Rectal smooth muscle tissue (tissue), 1 donor: ENCODE data around the gene MSL3.

Experiments used
- H3K27ac ChIP-seq: one replicate; pipeline ENCODE4 v1.7.0; 2013; ENCODE audit warnings: low read depth, low read length, inconsistent platforms
- H3K27me3 ChIP-seq: one replicate; pipeline ENCODE4 v1.7.0; 2013; ENCODE audit warnings: low read length; ENCODE audit not compliant: control insufficient read depth, insufficient read depth
- H3K36me3 ChIP-seq: one replicate; pipeline ENCODE4 v1.7.0; 2013; ENCODE audit warnings: low read length; ENCODE audit not compliant: control insufficient read depth, insufficient read depth
- H3K4me1 ChIP-seq: one replicate; pipeline ENCODE4 v1.7.0; 2013; ENCODE audit warnings: low read length; ENCODE audit not compliant: control insufficient read depth, insufficient read depth
- H3K4me3 ChIP-seq: one replicate; pipeline ENCODE4 v1.7.0; 2013; ENCODE audit warnings: low read length
- H3K9ac ChIP-seq: one replicate; pipeline ENCODE4 v1.7.0; 2013; ENCODE audit warnings: low read length

Gene MSL3

DNA sequence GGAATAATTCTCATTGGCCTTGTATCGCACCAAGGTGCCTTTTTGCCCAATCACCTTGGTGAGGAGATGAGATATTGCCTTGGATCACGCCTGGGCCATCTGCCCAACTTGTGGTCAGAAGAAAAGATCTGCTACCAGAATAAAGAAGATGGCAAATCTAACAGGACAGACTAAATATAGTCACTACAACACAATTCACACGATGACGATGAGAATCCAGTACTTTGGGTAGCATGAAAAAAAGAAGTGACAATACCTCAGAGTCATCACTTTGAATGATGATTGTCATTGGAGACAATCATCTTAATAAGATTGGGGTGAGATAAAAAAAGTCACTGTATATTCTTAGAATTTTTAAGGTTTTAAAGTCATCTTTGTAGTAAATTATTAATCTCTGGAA lies 7.3 kb upstream of the MSL3 start:
- Histone ChIP-seq H3K27me3 (no peaks in the 10 kb centered on the region), H3K4me1 (no peaks in the 10 kb centered on the region), H3K4me3 (no peak overlapping the region), H3K27ac (no peak overlapping the region), H3K9ac (no peak overlapping the region), H3K36me3 (no peaks in the 10 kb centered on the region)

DNA sequence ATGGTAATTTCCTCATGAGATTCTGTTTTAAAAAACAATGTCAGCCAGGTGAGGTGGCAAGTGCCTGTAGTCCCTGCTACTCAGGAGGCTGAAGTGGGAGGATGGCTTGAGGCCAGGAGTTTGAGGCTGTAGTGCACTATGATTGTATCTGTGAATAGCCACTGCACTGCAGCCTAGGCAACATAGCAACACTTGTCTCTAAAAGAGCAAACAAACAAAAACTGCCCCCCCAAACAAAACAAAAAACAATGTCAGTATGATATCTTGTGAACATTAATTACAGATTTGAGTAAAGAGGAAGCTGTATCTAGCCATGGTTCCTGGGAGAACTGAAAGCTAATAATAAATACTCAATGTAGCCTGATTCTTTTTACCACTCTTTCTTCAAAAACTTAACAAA lies 6.8 kb upstream of the MSL3 start:
- Histone ChIP-seq H3K27me3 (no peaks in the 10 kb centered on the region), H3K4me1 (no peaks in the 10 kb centered on the region), H3K27ac (no peak overlapping the region), H3K9ac (no peak overlapping the region), H3K4me3 (no peak overlapping the region), H3K36me3 (no peaks in the 10 kb centered on the region)

DNA sequence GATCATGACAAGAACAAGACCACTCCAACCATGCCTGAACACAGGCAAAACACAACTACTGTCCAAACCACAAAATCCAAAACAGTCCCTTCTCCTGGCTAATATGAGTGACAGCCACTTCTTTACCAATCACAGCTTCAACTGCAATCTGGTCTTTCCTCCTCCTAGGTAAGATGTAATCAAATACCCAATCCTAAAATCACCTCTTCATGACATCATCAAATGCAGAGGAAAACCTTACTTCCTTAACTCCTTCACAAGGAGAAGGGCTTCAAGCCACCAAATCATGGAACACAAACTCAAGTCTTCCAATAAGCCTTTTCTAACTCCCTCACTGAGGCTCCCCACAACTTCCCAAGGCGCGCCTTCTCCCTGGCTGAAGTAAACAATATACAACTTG lies 4.4 kb upstream of the MSL3 start:
- Histone ChIP-seq H3K27me3 (no peaks in the 10 kb centered on the region), H3K27ac (no peak overlapping the region), H3K4me3 (no peak overlapping the region), H3K4me1 (no peaks in the 10 kb centered on the region), H3K36me3 (no peaks in the 10 kb centered on the region), H3K9ac (no peak overlapping the region)

DNA sequence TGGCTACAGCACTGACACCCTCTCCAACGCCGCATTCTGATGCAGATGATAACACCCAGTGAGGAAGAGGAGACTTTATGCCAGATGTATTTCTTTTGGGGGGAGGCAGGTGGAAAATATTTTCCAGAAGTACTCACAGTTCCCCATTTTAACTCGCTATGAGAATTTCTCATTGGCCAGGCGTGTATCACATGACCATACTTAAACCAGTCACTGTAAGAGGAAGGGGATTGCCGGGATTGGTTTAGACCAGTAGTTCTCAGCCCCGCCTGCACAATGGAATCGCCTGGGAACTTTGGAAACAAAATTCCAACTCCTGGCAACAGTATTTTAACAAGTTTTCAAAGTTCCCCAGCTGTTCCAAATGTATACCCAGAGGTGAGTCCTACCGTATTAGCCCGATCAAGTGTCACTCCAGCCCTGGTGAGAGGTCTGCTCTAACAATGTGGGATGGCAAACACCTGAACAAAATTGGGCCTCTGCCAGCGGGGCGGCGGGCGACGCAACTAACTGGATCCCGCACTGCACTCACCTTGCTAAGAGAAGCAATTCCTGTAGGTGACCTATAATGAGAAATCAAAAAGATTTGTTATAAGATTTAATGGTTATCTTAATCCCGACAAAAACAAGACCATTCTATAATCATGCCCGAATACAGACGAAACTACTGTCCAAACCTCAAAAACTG lies 2.9 kb upstream of the MSL3 start:
- Histone ChIP-seq H3K36me3 (no peaks in the 10 kb centered on the region), H3K4me3 (no peak overlapping the region), H3K27ac (no peak overlapping the region), H3K9ac (no peak overlapping the region), H3K4me1 (no peaks in the 10 kb centered on the region), H3K27me3 (no peaks in the 10 kb centered on the region)

DNA sequence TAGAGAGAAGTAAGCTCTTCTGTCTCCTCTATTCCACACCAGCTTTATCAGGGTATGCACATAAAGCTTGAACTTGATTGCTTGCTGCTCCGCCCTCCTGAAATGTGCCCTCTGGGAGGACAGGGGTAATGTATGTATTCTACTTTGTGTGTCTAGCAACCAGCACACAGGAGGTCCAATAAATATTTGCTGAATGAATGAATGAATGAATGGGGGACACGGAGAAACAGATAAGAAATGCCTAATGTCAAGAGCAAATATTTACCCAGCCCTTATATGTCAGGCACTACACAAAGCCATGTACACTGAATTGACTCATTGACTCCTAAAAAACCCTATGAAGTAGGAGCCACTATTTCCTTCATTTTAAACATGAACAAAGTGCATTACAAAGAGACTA lies 2.3 kb upstream of the MSL3 start:
- Histone ChIP-seq H3K27me3 (no peaks in the 10 kb centered on the region), H3K4me3 (no peak overlapping the region), H3K27ac (no peak overlapping the region), H3K9ac (no peak overlapping the region), H3K4me1 (no peaks in the 10 kb centered on the region), H3K36me3 (no peaks in the 10 kb centered on the region)

DNA sequence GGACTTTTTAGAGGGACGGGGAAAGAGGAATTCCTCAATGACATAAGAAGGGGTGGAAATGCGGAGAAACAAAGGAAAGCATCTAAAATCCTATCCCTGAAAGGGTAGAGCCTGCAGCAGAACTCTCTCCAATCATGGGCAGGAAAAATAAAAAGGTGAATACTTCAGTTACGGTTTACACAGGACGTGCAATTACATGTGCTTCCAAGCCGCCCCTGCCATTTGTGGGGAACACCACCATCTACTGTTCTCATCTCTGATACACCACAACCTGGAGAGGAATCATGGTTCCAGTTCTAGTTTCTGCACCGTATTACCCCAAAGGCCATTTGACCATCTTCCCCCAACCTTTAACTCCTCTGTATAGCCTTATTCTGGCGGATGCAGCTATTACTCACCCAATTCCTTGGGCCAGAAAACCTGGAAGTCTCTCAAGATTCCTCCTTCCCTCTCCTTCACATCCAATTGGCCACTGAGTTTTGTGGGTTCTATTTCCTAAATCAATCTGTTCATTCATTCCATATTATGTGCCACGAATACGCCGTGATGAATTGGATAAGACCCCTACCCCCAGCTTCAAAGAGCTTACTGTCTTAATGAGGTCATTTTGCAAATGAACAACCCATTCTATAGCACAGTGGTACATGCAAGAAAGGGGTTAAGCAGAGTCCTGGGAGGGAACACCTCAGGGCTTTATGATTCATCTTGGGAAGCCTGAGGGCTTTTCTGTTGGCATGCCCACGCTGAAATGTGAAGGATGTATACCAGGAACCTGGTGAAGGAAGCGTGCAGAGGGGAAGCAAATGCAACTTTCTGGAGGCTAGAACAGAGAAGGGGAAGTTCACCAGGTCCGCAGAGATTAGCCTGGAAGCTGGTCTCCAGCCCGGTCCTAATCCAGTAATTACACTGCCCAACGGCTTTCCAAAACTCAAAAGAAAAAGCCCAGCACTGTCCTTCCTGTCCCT lies 1.4 kb upstream of the MSL3 start:
- H3K27ac ChIP-seq, result peak overlapping the region; percentile 75
- no peak overlapping the region for H3K9ac ChIP-seq
- no peaks in the 10 kb centered on the region for H3K27me3 ChIP-seq
- peak overlapping the region; percentile 66 for H3K4me3 ChIP-seq
- no peaks in the 10 kb centered on the region for H3K36me3 ChIP-seq
- no peaks in the 10 kb centered on the region for H3K4me1 ChIP-seq

DNA sequence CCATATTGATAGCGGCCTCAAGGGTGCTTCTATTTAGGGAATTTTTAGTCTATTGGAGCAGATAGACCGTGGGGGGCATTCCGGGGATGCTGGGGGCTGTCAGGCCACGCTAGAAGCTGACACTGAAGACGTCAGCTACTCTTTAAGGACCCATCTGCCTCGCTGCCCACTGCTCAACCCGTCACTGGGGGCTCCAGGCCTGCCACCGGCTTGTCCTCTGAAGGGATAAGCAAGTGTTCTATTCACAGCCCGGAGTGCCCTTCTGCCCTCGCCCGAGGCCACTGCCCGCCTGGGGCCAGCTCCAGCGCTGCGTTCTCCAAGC lies 679 bp upstream of the MSL3 start:
- Histone ChIP-seq H3K27ac (peak overlapping the region; percentile 75), H3K36me3 (no peaks in the 10 kb centered on the region), H3K4me3 (peak overlapping the region; percentile 66), H3K9ac (peak overlapping the region; percentile 2), H3K4me1 (no peaks in the 10 kb centered on the region), H3K27me3 (no peaks in the 10 kb centered on the region)

DNA sequence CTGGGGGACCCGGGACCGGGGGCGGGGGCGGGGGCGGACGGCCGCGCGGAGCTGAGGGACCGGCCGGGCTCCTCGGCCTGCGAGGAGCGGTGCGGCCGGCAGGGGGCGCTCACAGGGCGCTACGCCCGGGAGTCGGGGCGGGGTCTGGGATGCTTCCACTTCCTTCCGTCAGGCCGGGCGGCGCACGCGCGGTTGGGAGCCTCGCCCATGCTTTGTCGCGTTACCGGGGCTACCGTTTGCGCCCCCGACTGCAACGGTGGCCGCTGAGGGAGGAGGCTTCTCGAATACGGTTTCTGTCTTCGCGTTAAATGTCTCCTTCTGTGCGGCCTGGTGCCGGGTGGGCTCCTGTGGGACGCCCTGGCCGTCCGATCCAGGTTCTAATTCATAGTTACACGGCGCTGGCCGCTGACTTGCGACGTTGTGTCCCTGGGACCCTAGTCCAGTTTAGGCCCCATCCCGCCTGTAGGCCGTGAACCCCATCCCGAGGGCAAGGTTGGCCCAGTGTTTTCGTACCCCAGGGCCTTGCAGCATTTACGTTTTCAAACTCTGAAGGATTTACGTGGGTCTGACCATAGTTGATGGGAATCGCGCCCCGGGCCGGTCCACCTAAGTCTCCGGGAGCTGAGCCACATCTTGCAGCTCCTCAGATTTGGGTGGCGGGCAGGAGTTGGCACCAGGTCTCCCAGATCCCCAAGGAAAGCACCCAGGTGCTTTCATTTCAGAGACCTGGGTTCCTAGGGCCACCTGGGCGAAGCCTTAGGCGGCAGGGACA lies 549 bp downstream of the MSL3 start:
- Histone ChIP-seq H3K4me3 (peak overlapping the region; percentile 90), H3K9ac (peak overlapping the region; percentile 78), H3K4me1 (no peaks in the 10 kb centered on the region), H3K27ac (peak overlapping the region; percentile 83), H3K36me3 (peaks cover 3% of the 10 kb centered on the region), H3K27me3 (no peaks in the 10 kb centered on the region)

DNA sequence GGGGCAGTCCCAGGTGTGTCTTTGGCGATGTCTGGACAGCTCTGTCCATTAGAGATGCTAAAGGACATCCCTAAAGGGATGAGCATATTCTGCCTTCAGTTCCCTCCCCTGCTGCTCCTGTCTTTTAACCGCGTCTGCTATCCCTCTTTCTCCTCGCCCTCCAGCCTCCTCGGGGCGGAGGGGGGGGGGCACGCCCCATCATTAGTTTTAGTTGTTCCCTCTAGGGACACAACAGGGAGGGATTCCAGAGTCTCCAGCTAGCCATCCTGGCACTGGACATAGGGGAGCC lies 1.1 kb downstream of the MSL3 start:
- peak overlapping the region; percentile 90 for H3K4me3 ChIP-seq
- peak overlapping the region; percentile 78 for H3K9ac ChIP-seq
- H3K4me1 ChIP-seq, result no peaks in the 10 kb centered on the region
- peak overlapping the region; percentile 83 for H3K27ac ChIP-seq
- peaks cover 3% of the 10 kb centered on the region for H3K36me3 ChIP-seq
- H3K27me3 ChIP-seq, result no peaks in the 10 kb centered on the region

DNA sequence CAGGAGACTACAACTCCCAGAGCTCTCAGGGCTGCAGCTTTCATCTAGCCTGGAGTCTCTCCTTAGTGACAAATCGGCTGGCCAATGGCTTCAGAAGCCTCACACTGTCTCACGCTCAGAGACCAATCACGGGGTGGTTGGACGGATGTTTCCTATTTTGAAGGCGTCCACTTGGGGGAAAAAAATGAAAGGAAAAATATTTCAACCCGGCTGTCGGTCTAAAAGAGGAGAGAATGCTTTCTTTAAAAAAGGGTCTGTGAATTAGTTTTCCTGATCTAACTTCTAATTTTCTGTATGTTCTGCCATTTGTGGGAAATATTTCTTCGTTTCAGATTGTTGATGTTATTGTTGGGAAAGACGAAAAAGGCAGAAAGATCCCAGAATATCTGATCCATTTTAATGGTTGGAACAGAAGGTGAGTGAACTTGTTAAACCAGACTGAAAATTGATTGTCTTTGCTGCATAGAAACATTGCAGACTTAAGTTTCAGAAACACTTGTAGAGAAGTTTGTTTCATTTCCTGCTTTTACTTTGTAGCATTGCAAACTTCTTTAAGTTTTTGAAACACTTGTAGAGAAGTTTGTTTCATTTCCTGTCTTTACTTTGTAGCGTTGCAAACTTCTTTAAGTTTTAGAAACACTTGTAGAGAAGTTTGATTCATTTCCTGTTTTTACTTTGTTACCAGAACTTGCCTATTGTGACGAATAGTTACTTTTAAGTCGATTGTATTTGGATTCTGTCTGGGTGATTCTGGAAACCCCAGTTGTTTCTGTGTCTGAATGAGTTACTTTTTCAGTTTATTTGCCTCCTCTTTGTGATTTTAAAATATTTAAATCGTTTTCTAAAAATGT lies 1.6 kb downstream of the MSL3 start:
- H3K27ac ChIP-seq, result no peak overlapping the region
- no peak overlapping the region for H3K9ac ChIP-seq
- H3K4me1 ChIP-seq, result no peaks in the 10 kb centered on the region
- H3K27me3 ChIP-seq, result no peaks in the 10 kb centered on the region
- peaks cover 3% of the 10 kb centered on the region for H3K36me3 ChIP-seq
- peak overlapping the region; percentile 56 for H3K4me3 ChIP-seq

DNA sequence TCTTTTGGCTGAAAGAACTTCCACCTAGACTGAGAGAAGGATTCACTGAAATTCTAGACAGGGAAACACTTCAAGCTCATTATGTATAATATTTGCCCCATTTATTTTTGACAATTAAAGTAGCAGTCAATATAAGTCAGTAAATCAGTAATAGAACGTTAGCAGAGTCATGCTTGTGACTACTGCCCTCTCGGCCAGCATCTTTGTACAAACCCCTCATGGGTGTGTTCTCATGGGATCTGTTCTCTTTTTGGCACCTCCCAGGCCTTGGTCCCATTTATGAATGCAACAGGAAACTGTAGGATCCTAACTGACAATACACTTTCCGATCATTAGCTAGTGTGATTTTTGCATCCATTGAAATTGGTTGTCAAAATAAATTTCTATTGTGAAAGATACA lies 2.9 kb downstream of the MSL3 start:
- Histone ChIP-seq H3K4me1 (no peaks in the 10 kb centered on the region), H3K27me3 (no peaks in the 10 kb centered on the region), H3K36me3 (peaks cover 10% of the 10 kb centered on the region), H3K27ac (no peak overlapping the region), H3K4me3 (no peak overlapping the region), H3K9ac (no peak overlapping the region)

DNA sequence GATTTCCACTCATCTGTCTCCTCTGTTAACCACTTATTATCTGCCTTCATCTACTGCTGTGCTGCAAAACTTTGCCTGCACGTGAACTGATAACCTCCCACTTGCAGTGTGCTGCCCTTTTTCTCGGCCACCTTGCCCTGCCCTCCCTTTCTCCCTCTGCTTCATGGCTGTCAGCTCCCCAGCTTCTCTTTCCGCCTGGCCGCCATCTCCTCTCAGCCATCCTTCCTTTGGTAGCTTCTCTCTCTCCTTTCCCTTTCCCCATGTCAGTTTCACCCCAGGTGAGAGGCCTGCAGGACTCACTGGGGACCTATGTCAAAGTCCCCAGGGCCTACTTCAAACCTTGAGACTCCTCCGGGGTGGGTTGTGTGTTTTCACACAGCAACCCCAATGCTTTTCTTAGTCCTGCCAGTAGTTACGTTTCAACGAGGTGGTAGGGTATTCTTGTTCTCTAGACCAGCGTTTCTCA lies 6.6 kb downstream of the MSL3 start:
- Histone ChIP-seq H3K4me1 (no peaks in the 10 kb centered on the region), H3K4me3 (no peak overlapping the region), H3K36me3 (peaks cover 10% of the 10 kb centered on the region), H3K9ac (no peak overlapping the region), H3K27ac (no peak overlapping the region), H3K27me3 (no peaks in the 10 kb centered on the region)
